NCI-H748 treated with DMSO at 0.1 percent for 48 hours (cell line): ENCODE results near the gene KANTR.
"Not testable (repeated sequence)": the region's sequence is repeated elsewhere in the genome, so short reads cannot be mapped to it uniquely, and the experiment has no call there.

Experiments
- DNase-seq: peaks from one replicate; lab custom pipeline; 2025; lab: John Stamatoyannopoulos, UW

The KANTR gene

GRCh38 chrX:53128097-53128749 lies 34.3 kb downstream of the KANTR start:
- no peak for DNase-seq

- no peak for DNase-seq
Measured at GRCh38 chrX:53133400-53133799, 39.5 kb downstream of the KANTR start.

- no peak for DNase-seq
Measured at GRCh38 chrX:53135581-53135980, 41.6 kb downstream of the KANTR start.

GRCh38 chrX:53153581-53153980 lies 59.6 kb downstream of the KANTR start:
- no peak for DNase-seq

- DNase-seq = no peak
Measured at GRCh38 chrX:53155512-53156206, 61.7 kb downstream of the KANTR start.

DNA sequence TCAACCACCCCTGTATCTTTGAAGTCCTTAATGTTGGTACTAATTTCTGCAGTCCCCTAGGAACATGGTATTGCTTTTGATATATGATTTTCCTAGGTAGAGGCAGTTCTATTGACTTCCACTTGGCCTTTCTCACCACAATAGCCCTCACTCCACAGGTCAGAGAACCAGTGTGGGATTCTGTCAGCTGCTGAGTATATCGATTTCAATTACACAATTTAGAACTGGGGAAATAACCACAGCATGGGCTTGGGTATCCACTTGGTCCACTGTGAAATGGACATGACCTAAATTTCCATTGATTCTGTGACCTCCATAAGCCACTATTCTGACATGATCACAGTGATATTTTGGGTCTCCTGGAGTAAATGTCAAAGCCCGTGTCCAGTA lies 62.3 kb downstream of the KANTR start:
- no peak for DNase-seq

DNA sequence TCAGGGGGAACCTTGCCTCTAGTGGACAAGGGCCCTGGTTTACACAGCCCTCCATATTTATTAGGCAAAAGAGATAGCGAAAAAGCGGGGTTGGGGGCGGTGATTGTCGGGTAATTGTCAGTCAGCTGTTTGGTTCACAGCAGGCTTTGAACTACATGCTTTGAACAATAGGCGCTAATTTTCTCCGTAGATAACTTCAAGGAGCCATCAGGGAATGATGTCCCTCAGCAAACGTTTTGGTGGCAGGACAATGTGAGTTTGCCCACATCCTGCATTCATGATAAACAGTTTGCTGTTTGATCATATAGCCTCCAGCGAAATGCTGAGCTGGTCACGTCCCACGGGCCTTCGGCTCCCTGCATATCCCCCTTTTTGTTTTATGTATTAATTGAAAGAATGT lies 65.2 kb downstream of the KANTR start:
- no peak for DNase-seq

DNA sequence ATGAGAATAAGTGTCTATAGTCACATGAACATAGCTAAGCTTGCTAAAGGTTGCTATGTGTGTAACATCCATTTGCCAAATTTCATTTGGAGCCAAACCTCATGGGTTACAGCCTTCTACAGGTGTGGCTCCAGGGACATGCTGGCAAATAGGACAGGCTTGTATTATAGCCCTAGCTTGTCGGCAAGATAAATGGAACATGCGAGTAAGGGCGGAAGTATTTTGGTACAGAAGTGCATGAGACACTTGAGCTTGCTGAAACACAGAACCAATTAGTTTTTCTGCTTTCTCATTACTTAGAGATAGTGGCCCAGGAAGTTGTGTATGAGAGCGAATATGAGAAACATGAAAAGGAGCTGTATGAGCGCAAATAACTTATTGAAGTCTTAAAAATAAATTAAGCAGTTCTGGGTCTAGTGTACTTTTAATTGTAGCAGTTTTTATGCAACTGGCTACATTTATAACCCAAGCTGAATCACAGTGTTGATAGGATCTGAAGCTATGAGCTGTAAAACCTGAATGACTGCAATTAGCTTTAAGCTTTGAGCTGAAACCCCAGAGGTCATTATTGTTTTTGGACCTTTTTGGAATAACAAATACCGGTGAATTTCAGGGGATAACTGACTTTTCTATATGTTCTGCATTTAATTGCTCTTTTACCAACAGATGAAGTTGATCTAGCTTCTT lies 66.5 kb downstream of the KANTR start:
- no peak for DNase-seq

DNA sequence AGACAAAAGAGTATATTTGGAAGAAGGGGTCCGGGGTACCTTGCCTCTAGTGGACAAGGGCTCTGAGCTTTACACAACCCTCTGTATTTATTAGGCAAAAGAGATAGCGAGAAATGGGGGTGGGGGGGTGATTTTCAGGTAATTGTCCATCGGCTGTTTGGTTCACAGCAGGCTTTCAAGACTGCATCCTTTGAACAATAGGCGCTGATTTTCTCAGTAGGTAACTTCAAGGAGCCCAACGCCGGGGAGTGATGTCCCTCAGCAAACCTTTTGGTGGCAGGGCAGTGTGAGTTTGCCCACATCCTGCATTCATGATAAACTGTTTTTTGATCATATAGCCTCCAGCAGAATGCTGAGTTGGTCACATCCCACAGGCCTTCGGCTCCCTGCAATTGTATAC lies 69.5 kb downstream of the KANTR start:
- no peak for DNase-seq

DNA sequence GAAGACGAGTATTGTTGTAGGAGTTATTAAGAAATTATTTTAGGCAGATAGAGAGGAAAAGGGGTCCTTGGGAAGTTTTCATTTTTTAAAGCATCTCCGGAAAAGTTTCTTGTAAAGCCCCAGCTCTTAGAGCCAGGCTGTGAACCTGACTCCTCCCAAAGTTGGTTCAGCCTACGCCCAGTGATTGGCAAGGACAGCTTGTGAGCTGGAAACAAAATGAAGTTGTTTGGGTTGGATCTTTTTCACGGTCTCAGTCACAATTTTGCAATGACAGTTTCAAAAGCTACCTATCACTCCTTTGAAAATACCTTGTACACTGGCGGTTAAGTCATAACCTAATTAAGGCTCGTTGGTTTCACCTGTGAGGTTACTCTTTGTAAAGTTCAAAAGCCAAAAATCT lies 70.6 kb downstream of the KANTR start:
- not testable (repeated sequence) for DNase-seq

DNA sequence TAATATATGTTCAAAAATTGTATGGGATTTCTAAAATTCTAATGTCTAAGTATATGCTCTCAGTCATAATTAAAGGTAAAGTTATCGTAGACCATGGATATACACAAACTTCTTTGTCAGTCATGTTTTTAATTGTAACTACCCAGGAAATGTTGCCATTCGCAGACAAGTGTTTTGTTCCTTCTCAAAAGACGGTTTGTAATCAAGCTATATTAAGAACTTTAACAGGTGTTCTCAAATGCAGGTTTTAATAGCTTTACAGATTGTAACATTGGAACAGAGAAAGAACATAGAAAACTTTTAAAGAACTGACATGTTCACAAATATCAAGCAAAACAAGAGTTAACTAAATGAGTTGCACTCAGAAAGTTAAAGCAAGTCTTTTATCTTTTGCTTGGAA lies 72.2 kb downstream of the KANTR start:
- DNase-seq = no peak

- DNase-seq = no peak
Measured at GRCh38 chrX:53171356-53171755, 77.4 kb downstream of the KANTR start.
